HCT116 (cell line): Measurements from ENCODE around the gene SETX. TPM values are rescaled to one million over a fixed set of nuclear protein-coding genes. Genes with fewer than 3 reads are reported as not detected.

ENCODE experiments used
- ATAC-seq: fragments of 200-7000 bp; cut with Tn5 transposase; 2 replicates; pipeline ENCODE4 v1.9.1; 2020; ENCODE audit warnings: mild to moderate bottlenecking, moderate library complexity
- BruUV-seq: library from RNA; stranded (reverse); fragments of 400-500 nt; replicated peaks from 2 replicates; lab custom pipeline; 2021; lab: Mats Ljungman, UMichigan
- CTCF ChIA-PET: fragments of 300-600 bp; sonication (Branson Sonifier 250); formaldehyde crosslinking; loops from one replicate; lab custom pipeline; 2021; ENCODE audit warnings: antibody characterized with exemption; lab: Charles Lee
- POLR2A ChIA-PET: fragments of 300-600, 350-600 bp; sonication (Branson Sonifier 250); formaldehyde crosslinking; loops from one replicate; lab custom pipeline; 2021; ENCODE audit warnings: antibody characterized with exemption; lab: Charles Lee
- RAD21 ChIA-PET, 2 experiments: fragments of 300-600 bp; sonication (Branson Sonifier 250); formaldehyde crosslinking; loops; one replicate each; lab custom pipeline; 2023; ENCODE audit warnings: low total read pairs in 2 of 2; ENCODE audit not compliant: uncharacterized antibody in 2 of 2, unreplicated experiment in 2 of 2, low non-redundant PET in 1 of 2; lab: Charles Lee
- DNase-seq: peaks from one replicate; pipeline ENCODE4 v3.0.0-alpha.2; 2010; ENCODE audit warnings: low read depth, low spot score
- H2AFZ ChIP-seq: fragments of 200-600 bp; shearing (Covaris generic), sonication (generic); 2 replicates; pipeline ENCODE4 v1.6.1; 2017; ENCODE audit warnings: low read depth, mixed run types, mixed read lengths, antibody characterized with exemption, low read length; ENCODE audit not compliant: poor library complexity, severe bottlenecking
- H3K27ac ChIP-seq: 2 replicates; pipeline ENCODE4 v1.5.1; 2012; ENCODE audit warnings: low read depth, low read length
- H3K27me3 ChIP-seq: fragments of 200-600 bp; sonication (generic); 2 replicates; pipeline ENCODE4 v1.6.1; 2016; ENCODE audit warnings: mixed run types, low read length, mixed read lengths; ENCODE audit not compliant: insufficient read depth
- H3K36me3 ChIP-seq, 2 experiments: fragments of 200-500 bp in 1 of 2; fragments of 200-600 bp in 1 of 2; sonication (Bioruptor generic) in 1 of 2; sonication (generic) in 1 of 2; 2 replicates each; pipeline versions ENCODE4 v1.5.1 to v1.6.1; 2014 to 2016; ENCODE audit warnings: low read length in 2 of 2, inconsistent platforms in 1 of 2, mixed read lengths in 1 of 2, mixed run types in 1 of 2; ENCODE audit not compliant: insufficient read depth in 2 of 2, control insufficient read depth in 1 of 2
- H3K4me1 ChIP-seq, 2 experiments: fragments of 200-600 bp in 1 of 2; sonication (generic) in 1 of 2; 2 replicates each; pipeline versions ENCODE4 v1.5.1 to v1.6.1; 2012 to 2017; ENCODE audit warnings: low read length in 2 of 2, inconsistent platforms in 1 of 2, mild to moderate bottlenecking in 1 of 2, mixed read lengths in 1 of 2, mixed run types in 1 of 2, moderate library complexity in 1 of 2; ENCODE audit not compliant: insufficient read depth in 2 of 2, control insufficient read depth in 1 of 2
- H3K4me2 ChIP-seq: fragments of 200-600 bp; sonication (generic); 2 replicates; pipeline ENCODE4 v1.6.1; 2017; ENCODE audit warnings: mixed run types, low read length, mixed read lengths
- H3K4me3 ChIP-seq, 2 experiments: fragments of 200-600 bp in 1 of 2; sonication (generic) in 1 of 2; replicated peaks in 1 of 2; 2 replicates each; pipeline ENCODE4 v1.5.1; 2011 to 2016; ENCODE audit warnings: low read length in 2 of 2, control low read depth in 1 of 2, low read depth in 1 of 2, mild to moderate bottlenecking in 1 of 2, mixed read lengths in 1 of 2, mixed run types in 1 of 2
- H3K79me2 ChIP-seq: fragments of 200-600 bp; sonication (generic); 2 replicates; pipeline ENCODE4 v1.6.1; 2017; ENCODE audit warnings: mild to moderate bottlenecking, mixed run types, low read length, moderate library complexity, mixed read lengths; ENCODE audit not compliant: insufficient read depth
- H3K9ac ChIP-seq: fragments of 200-600 bp; sonication (generic); 2 replicates; pipeline ENCODE4 v1.6.1; 2016; ENCODE audit warnings: low read length, mixed read lengths
- H3K9me2 ChIP-seq: fragments of 200-600 bp; sonication (generic), shearing (Covaris generic); 2 replicates; pipeline ENCODE4 v1.6.1; 2017; ENCODE audit warnings: mixed run types, mild to moderate bottlenecking, moderate library complexity; ENCODE audit not compliant: insufficient read depth
- H3K9me3 ChIP-seq, 2 experiments: fragments of 200-500 bp in 1 of 2; fragments of 200-600 bp in 1 of 2; sonication (Bioruptor generic) in 1 of 2; sonication (generic) in 1 of 2; 2 replicates each; pipeline ENCODE4 v1.6.1; 2014 to 2017; ENCODE audit warnings: low read length in 2 of 2, mixed read lengths in 2 of 2, inconsistent platforms in 1 of 2, low read depth in 1 of 2, mild to moderate bottlenecking in 1 of 2, mixed run types in 1 of 2, moderate library complexity in 1 of 2; ENCODE audit not compliant: control insufficient read depth in 1 of 2, insufficient read depth in 1 of 2
- H4K20me1 ChIP-seq: fragments of 200-600 bp; sonication (generic), shearing (Covaris generic); 2 replicates; pipeline ENCODE4 v1.6.1; 2017; ENCODE audit warnings: mixed run types, mild to moderate bottlenecking, moderate library complexity; ENCODE audit not compliant: insufficient read depth
- EZH2phosphoT487 ChIP-seq: fragments of 200-600 bp; IDR thresholded peaks from 2 replicates; pipeline ENCODE4 v1.6.1; 2018; ENCODE audit warnings: antibody characterized with exemption, borderline replicate concordance
- JUND ChIP-seq: IDR thresholded peaks from 2 replicates; pipeline ENCODE4 v1.6.1; 2012
- SIN3A ChIP-seq: IDR thresholded peaks from 2 replicates; pipeline ENCODE4 v1.6.1; 2012; ENCODE audit warnings: low read depth
- SP1 ChIP-seq: IDR thresholded peaks from 2 replicates; pipeline ENCODE4 v1.6.1; 2012; ENCODE audit warnings: low read depth
- TCF7L2 ChIP-seq: IDR thresholded peaks from 2 replicates; pipeline ENCODE4 v1.7.0; 2011; ENCODE audit warnings: borderline replicate concordance, inconsistent platforms; ENCODE audit not compliant: insufficient read depth, insufficient read length; ENCODE audit errors: extremely low read depth
- ZFX ChIP-seq: fragments of 450-650 bp; IDR thresholded peaks from 2 replicates; pipeline ENCODE4 v1.6.1; 2017
- ZNF274 ChIP-seq: fragments of 200-500 bp; sonication (Bioruptor generic); IDR thresholded peaks from 2 replicates; pipeline ENCODE4 v1.6.1; 2014; ENCODE audit warnings: mild to moderate bottlenecking, low read depth, low read length, inconsistent platforms
- intact Hi-C: fragments of 100-400 bp; cut with micrococcal nuclease; formaldehyde crosslinking; loops from 2 replicates; pipeline ENCODE4 v1.10.0; 2022
- total RNA-seq: library from RNA; stranded (reverse); gene quantifications from one replicate; pipeline ENCODE4 v1.2.1, GENCODE V29; 2021; ENCODE audit not compliant: unreplicated experiment
- TF ChIP-seq, protein P1 (sequence below), 3 experiments: fragments of 200-600 bp in 1 of 3; sonication (generic) in 1 of 3; IDR thresholded peaks in 2 of 3; conservative IDR thresholded peaks in 1 of 3; 2 replicates each; pipeline ENCODE4 v1.5.1; 2012 to 2017; ENCODE audit warnings: low read depth in 2 of 3, low read length in 2 of 3, antibody characterized with exemption in 1 of 3, borderline replicate concordance in 1 of 3, control low read depth in 1 of 3, mild to moderate bottlenecking in 1 of 3, mixed read lengths in 1 of 3, mixed run types in 1 of 3, moderate library complexity in 1 of 3; ENCODE audit not compliant: insufficient read depth in 1 of 3

The SETX gene
- total RNA-seq, 1 experiment from 2014 or later: 38.5 TPM

DNA sequence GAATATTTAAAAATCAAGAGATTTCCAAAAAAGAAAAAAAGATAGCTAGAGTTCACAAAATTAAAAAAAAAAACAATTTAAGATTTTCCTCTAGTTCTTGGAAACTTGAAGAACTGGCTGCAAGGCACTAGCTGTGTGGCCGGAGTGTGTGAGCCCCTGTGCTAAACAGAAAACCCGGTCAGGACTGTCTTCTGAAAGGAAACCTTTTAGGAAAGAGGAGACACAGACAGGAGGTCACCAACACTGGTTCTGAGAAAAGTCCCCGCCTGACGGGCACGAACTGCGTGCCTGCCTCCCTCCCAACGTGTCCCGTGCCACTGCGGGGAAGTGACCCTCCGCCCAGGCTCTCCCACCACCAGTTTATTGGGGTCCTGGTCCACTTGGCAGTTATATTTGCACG lies 36.7 kb upstream of the SETX start:
- Histone ChIP-seq H3K9me2 (no peaks in the 10 kb centered on the region), H3K27me3 (no peaks in the 10 kb centered on the region), H2AFZ (no peak overlapping the region), H3K79me2 (no peaks in the 10 kb centered on the region), H4K20me1 (no peaks in the 10 kb centered on the region), H3K9ac (no peak overlapping the region), H3K27ac (no peak overlapping the region), H3K4me3 (no peak overlapping the region), H3K4me1 (no peaks in the 10 kb centered on the region), H3K9me3 (no peaks in the 10 kb centered on the region), H3K36me3 (peaks cover 55 to 58% of the 10 kb centered on the region in 2 experiments), H3K4me2 (no peak overlapping the region)
- no peak for ATAC-seq
- TF ChIP-seq, protein P1, sequence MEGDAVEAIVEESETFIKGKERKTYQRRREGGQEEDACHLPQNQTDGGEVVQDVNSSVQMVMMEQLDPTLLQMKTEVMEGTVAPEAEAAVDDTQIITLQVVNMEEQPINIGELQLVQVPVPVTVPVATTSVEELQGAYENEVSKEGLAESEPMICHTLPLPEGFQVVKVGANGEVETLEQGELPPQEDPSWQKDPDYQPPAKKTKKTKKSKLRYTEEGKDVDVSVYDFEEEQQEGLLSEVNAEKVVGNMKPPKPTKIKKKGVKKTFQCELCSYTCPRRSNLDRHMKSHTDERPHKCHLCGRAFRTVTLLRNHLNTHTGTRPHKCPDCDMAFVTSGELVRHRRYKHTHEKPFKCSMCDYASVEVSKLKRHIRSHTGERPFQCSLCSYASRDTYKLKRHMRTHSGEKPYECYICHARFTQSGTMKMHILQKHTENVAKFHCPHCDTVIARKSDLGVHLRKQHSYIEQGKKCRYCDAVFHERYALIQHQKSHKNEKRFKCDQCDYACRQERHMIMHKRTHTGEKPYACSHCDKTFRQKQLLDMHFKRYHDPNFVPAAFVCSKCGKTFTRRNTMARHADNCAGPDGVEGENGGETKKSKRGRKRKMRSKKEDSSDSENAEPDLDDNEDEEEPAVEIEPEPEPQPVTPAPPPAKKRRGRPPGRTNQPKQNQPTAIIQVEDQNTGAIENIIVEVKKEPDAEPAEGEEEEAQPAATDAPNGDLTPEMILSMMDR (IDR thresholded peaks at IDR 0.05 in 2 of 3, conservative IDR thresholded peaks at IDR 0.05 in 1 of 3; ENCODE audit: borderline replicate concordance in 1 of 3, insufficient read depth in 1 of 3, low read depth in 2 of 3, low read length in 2 of 3): no peak
- TF ChIP-seq SP1 (no peak), SIN3A (no peak), JUND (no peak), ZNF274 (no peak), ZFX (no peak)
- CTCF ChIA-PET: no interaction called here
- RAD21 ChIA-PET: no interaction called here
- no TSS peak for BruUV-seq
- POLR2A ChIA-PET: no interaction called here
- intact Hi-C loops: no loop called here
- no peak for DNase-seq

DNA sequence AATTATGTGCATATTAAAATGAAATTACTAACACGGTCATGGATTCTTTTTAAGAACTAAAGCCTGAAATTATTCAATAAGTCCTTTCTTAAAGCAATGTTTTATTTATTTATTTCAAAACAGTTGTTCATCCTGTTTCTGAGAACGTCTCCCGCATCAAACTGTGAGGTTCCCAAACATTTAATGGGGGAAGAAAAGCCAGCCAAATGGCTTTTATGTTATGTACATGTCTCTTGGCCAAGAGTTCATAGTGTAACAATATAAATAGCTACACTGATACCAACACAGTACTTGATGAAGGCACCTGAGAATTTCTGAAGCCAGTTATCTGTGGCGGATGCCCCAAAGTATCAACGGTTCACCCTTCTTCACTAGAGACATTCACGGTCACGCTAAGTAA lies 36.2 kb upstream of the SETX start:
- Histone ChIP-seq H3K27ac (no peak overlapping the region), H3K27me3 (no peaks in the 10 kb centered on the region), H3K9me3 (no peaks in the 10 kb centered on the region), H3K36me3 (peaks cover 54 to 57% of the 10 kb centered on the region in 2 experiments)
- ChIA-PET CTCF (no interaction called here), POLR2A (no interaction called here)
- no TSS peak for BruUV-seq
- no peak for TF ChIP-seq EZH2phosphoT487
- TF ChIP-seq TCF7L2: no peak
- TF ChIP-seq, all 23 proteins: peak for 0
- no peaks in the 10 kb centered on the region for H3K79me2 ChIP-seq
- no peak overlapping the region for H2AFZ ChIP-seq
- H3K4me3 ChIP-seq: no peak overlapping the region
- intact Hi-C loops: no loop called here
- no peak overlapping the region for H3K9ac ChIP-seq
- RAD21 ChIA-PET: no interaction called here
- no peak for ATAC-seq
- H3K4me2 ChIP-seq: no peak overlapping the region
- H4K20me1 ChIP-seq: no peaks in the 10 kb centered on the region
- H3K9me2 ChIP-seq: no peaks in the 10 kb centered on the region
- no peak for DNase-seq
- no peaks in the 10 kb centered on the region for H3K4me1 ChIP-seq
